Endometrium (tissue), 2 donors: ENCODE data around the gene GRIA3.

ENCODE experiments used
- FAIRE-seq: peaks from 2 replicates; lab custom pipeline; 2012; peaks lifted over from hg19 to GRCh38; lab: Jason Lieb, UNC
- donor health status: control.
- donor health status: control.

Gene GRIA3

GRCh38 chrX:123184219-123184865, at the start of gene GRIA3:
Gene GRIA3 (plus strand): TSS chrX:123184278. CDS start chrX:123184536, 258 bp downstream.
- no peak for FAIRE-seq

GRCh38 chrX:123138473-123138872, 45.6 kb upstream of the GRIA3 start:
- FAIRE-seq = no peak

GRCh38 chrX:123140454-123140853, 43.6 kb upstream of the GRIA3 start:
- FAIRE-seq = no peak

GRCh38 chrX:123140904-123141303, 43.2 kb upstream of the GRIA3 start:
- no peak for FAIRE-seq

GRCh38 chrX:123153846-123154335, 30.2 kb upstream of the GRIA3 start:
- FAIRE-seq = no peak

GRCh38 chrX:123155327-123155726, 28.8 kb upstream of the GRIA3 start:
- no peak for FAIRE-seq

GRCh38 chrX:123157586-123157985, 26.5 kb upstream of the GRIA3 start:
- no peak for FAIRE-seq

GRCh38 chrX:123159403-123159802, 24.7 kb upstream of the GRIA3 start:
- no peak for FAIRE-seq

- FAIRE-seq = no peak
Observed at GRCh38 chrX:123167621-123168020, 16.5 kb upstream of the GRIA3 start.

GRCh38 chrX:123169247-123169901, 14.7 kb upstream of the GRIA3 start:
- no peak for FAIRE-seq

GRCh38 chrX:123170546-123170945, 13.5 kb upstream of the GRIA3 start:
- FAIRE-seq = no peak

GRCh38 chrX:123171781-123172180, 12.3 kb upstream of the GRIA3 start:
- no peak for FAIRE-seq

- no peak for FAIRE-seq
Observed at GRCh38 chrX:123172869-123173268, 11.2 kb upstream of the GRIA3 start.

GRCh38 chrX:123173833-123174232, 10.2 kb upstream of the GRIA3 start:
- FAIRE-seq = no peak

GRCh38 chrX:123175366-123176122, 8.5 kb upstream of the GRIA3 start:
- no peak for FAIRE-seq

- no peak for FAIRE-seq
Observed at GRCh38 chrX:123181233-123181914, 2.7 kb upstream of the GRIA3 start.

GRCh38 chrX:123184866-123185276, 793 bp downstream of the GRIA3 start:
- FAIRE-seq = no peak

- no peak for FAIRE-seq
Observed at GRCh38 chrX:123185721-123186120, 1.6 kb downstream of the GRIA3 start.

GRCh38 chrX:123186801-123187200, 2.7 kb downstream of the GRIA3 start:
- FAIRE-seq = no peak

- no peak for FAIRE-seq
Observed at GRCh38 chrX:123188081-123188480, 4.0 kb downstream of the GRIA3 start.

- FAIRE-seq = no peak
Observed at GRCh38 chrX:123189338-123189737, 5.3 kb downstream of the GRIA3 start.

- FAIRE-seq = no peak
Observed at GRCh38 chrX:123190096-123190495, 6.0 kb downstream of the GRIA3 start.
